ENCODE data around the gene A4GNT.
"Not testable (repeated sequence)": the region's sequence is repeated elsewhere in the genome, so short reads cannot be mapped to it uniquely, and the experiment has no call there.

A4GNT gene

GRCh38 chr3:138132239-138132638 is at the start of gene A4GNT:
Gene A4GNT, minus strand, starts transcription at chr3:138132390. Its CDS starts 1,134 bp downstream, at chr3:138131256.
- DNase-seq, result no peak

- no peak for DNase-seq
Observed at GRCh38 chr3:138180375-138181029, 48.3 kb upstream of the A4GNT start.

- peak; percentile 77 for DNase-seq
Observed at GRCh38 chr3:138174421-138175131, 42.4 kb upstream of the A4GNT start, which contains the start of gene DBR1. Gene DBR1, minus strand, starts transcription at chr3:138174921. Its CDS starts 126 bp downstream, at chr3:138174795.

GRCh38 chr3:138173769-138174420 is 41.7 kb upstream of the A4GNT start:
- DNase-seq, result no peak

GRCh38 chr3:138172625-138173024 is 40.4 kb upstream of the A4GNT start:
- DNase-seq, result no peak

GRCh38 chr3:138165061-138165460 is 32.9 kb upstream of the A4GNT start:
- no peak for DNase-seq

- DNase-seq, result no peak
Observed at GRCh38 chr3:138157743-138158142, 25.6 kb upstream of the A4GNT start.

- no peak for DNase-seq
Observed at GRCh38 chr3:138154534-138154933, 22.3 kb upstream of the A4GNT start.

GRCh38 chr3:138148503-138148902 is 16.3 kb upstream of the A4GNT start:
- DNase-seq, result no peak

- DNase-seq, result not testable (repeated sequence)
Observed at GRCh38 chr3:138142181-138142580, 10.0 kb upstream of the A4GNT start.

GRCh38 chr3:138140940-138141339 is 8.8 kb upstream of the A4GNT start:
- DNase-seq, result no peak

- no peak for DNase-seq
Observed at GRCh38 chr3:138139691-138140090, 7.5 kb upstream of the A4GNT start.

GRCh38 chr3:138137861-138138260 is 5.7 kb upstream of the A4GNT start:
- no peak for DNase-seq

GRCh38 chr3:138136201-138136600 is 4.0 kb upstream of the A4GNT start:
- DNase-seq, result no peak

- DNase-seq, result no peak
Observed at GRCh38 chr3:138135833-138136194, 3.6 kb upstream of the A4GNT start.

GRCh38 chr3:138135146-138135832 is 3.1 kb upstream of the A4GNT start:
- DNase-seq, result no peak

- no peak for DNase-seq
Observed at GRCh38 chr3:138127636-138128365, 4.4 kb downstream of the A4GNT start.

- DNase-seq, result no peak
Observed at GRCh38 chr3:138125548-138126221, 6.5 kb downstream of the A4GNT start.

GRCh38 chr3:138124706-138125355 is 7.4 kb downstream of the A4GNT start:
- no peak for DNase-seq

- no peak for DNase-seq
Observed at GRCh38 chr3:138124188-138124587, 8.0 kb downstream of the A4GNT start.

GRCh38 chr3:138119423-138119766 is 12.8 kb downstream of the A4GNT start:
- DNase-seq, result no peak

Measured in CD4-positive, alpha-beta T cell treated with Interferon gamma for 1 hour (primary cell).